ENCODE data around the gene CAMTA2.

Gene CAMTA2

GRCh38 chr17:4955091-4955490, 32.4 kb downstream of the CAMTA2 start:
- no peak for TF ChIP-seq CTCF (IDR thresholded peaks at IDR 0.05; ENCODE audit: insufficient read depth, low read length, poor library complexity, severe bottlenecking)
- Histone ChIP-seq H3K27me3 (replicated peaks; ENCODE audit: control insufficient read depth, insufficient read depth, low read length) (no peaks in the 10 kb centered on the region), H3K36me3 (ENCODE audit: control insufficient read depth, insufficient read depth, low read length) (peaks cover 7% of the 10 kb centered on the region), H3K4me3 (replicated peaks; ENCODE audit: low read depth, low read length) (no peak overlapping the region)
- DNase-seq (ENCODE audit: extremely low read depth, insufficient read length) = no peak

- TF ChIP-seq CTCF (IDR thresholded peaks at IDR 0.05; ENCODE audit: insufficient read depth, low read length, poor library complexity, severe bottlenecking) = no peak
- H3K36me3 ChIP-seq (ENCODE audit: control insufficient read depth, insufficient read depth, low read length) = no peaks in the 10 kb centered on the region
- DNase-seq (ENCODE audit: extremely low read depth, insufficient read length) = no peak
Observed at GRCh38 chr17:4953451-4953961, 34.0 kb downstream of the CAMTA2 start.

GRCh38 chr17:4951486-4951885, 36.0 kb downstream of the CAMTA2 start:
- DNase-seq (ENCODE audit: extremely low read depth, insufficient read length) = no peak
- Histone ChIP-seq H3K36me3 (ENCODE audit: control insufficient read depth, insufficient read depth, low read length) (peaks cover 5% of the 10 kb centered on the region), H3K27me3 (replicated peaks; ENCODE audit: control insufficient read depth, insufficient read depth, low read length) (no peaks in the 10 kb centered on the region), H3K4me3 (replicated peaks; ENCODE audit: low read depth, low read length) (no peak overlapping the region)
- no peak for TF ChIP-seq CTCF (IDR thresholded peaks at IDR 0.05; ENCODE audit: insufficient read depth, low read length, poor library complexity, severe bottlenecking)

More at GRCh38 chr17:4953451-4953961, 34.0 kb downstream of the CAMTA2 start:
- no peak overlapping the region for H3K4me3 ChIP-seq (replicated peaks; ENCODE audit: low read depth, low read length)
- H3K27me3 ChIP-seq (replicated peaks; ENCODE audit: control insufficient read depth, insufficient read depth, low read length) = no peaks in the 10 kb centered on the region

GRCh38 chr17:4950746-4951204, 36.7 kb downstream of the CAMTA2 start, which contains the start of gene ENO3:
Gene ENO3, plus strand, starts transcription at chr17:4951119. Its CDS starts 711 bp downstream, at chr17:4951830.
- no peak for TF ChIP-seq CTCF (IDR thresholded peaks at IDR 0.05; ENCODE audit: insufficient read depth, low read length, poor library complexity, severe bottlenecking)
- peaks cover 12% of the 10 kb centered on the region for H3K36me3 ChIP-seq (ENCODE audit: control insufficient read depth, insufficient read depth, low read length)
- DNase-seq (ENCODE audit: extremely low read depth, insufficient read length) = no peak
- peak within 1 kb of the TSS; percentile 100 for H3K4me3 ChIP-seq (replicated peaks; ENCODE audit: low read depth, low read length)
- no peaks in the 10 kb centered on the region for H3K27me3 ChIP-seq (replicated peaks; ENCODE audit: control insufficient read depth, insufficient read depth, low read length)

GRCh38 chr17:4950075-4950745, 37.3 kb downstream of the CAMTA2 start:
- H3K4me3 ChIP-seq (replicated peaks; ENCODE audit: low read depth, low read length) = peak overlapping the region; percentile 100
- no peak for DNase-seq (ENCODE audit: extremely low read depth, insufficient read length)

More at GRCh38 chr17:4950075-4950745, 37.3 kb downstream of the CAMTA2 start:
- no peak for TF ChIP-seq CTCF (IDR thresholded peaks at IDR 0.05; ENCODE audit: insufficient read depth, low read length, poor library complexity, severe bottlenecking)
- Histone ChIP-seq H3K36me3 (ENCODE audit: control insufficient read depth, insufficient read depth, low read length) (peaks cover 16% of the 10 kb centered on the region), H3K27me3 (replicated peaks; ENCODE audit: control insufficient read depth, insufficient read depth, low read length) (no peaks in the 10 kb centered on the region)
